Epithelial cell of proximal tubule (primary cell): ENCODE data around the gene ATP11A. TPM values are rescaled to one million over a fixed set of nuclear protein-coding genes. Genes with fewer than 3 reads are reported as not detected.
"Not testable (repeated sequence)": the region's sequence is repeated elsewhere in the genome, so short reads cannot be mapped to it uniquely, and the experiment has no call there.

Experiments
- DNase-seq: peaks from one replicate; pipeline ENCODE4 v3.0.0-alpha.2; 2011; ENCODE audit warnings: low read depth
- H3K4me3 ChIP-seq: 2 replicates; pipeline ENCODE4 v1.5.1; 2011; ENCODE audit warnings: low read depth, mild to moderate bottlenecking, low read length
- total RNA-seq: library from RNA; depleted of rRNA; stranded (reverse); fragments of >200 nt; gene quantifications from 2 replicates; pipeline ENCODE4 v1.2.3, GENCODE V29; 2015
- TF ChIP-seq, protein P1 (sequence below): conservative IDR thresholded peaks from 2 replicates; pipeline ENCODE4 v1.5.1; 2012; ENCODE audit warnings: low read depth, mild to moderate bottlenecking, low read length

ATP11A gene
- total RNA-seq, 1 donor from 2014 or later, result 27.2 TPM

- TF ChIP-seq, protein P1, sequence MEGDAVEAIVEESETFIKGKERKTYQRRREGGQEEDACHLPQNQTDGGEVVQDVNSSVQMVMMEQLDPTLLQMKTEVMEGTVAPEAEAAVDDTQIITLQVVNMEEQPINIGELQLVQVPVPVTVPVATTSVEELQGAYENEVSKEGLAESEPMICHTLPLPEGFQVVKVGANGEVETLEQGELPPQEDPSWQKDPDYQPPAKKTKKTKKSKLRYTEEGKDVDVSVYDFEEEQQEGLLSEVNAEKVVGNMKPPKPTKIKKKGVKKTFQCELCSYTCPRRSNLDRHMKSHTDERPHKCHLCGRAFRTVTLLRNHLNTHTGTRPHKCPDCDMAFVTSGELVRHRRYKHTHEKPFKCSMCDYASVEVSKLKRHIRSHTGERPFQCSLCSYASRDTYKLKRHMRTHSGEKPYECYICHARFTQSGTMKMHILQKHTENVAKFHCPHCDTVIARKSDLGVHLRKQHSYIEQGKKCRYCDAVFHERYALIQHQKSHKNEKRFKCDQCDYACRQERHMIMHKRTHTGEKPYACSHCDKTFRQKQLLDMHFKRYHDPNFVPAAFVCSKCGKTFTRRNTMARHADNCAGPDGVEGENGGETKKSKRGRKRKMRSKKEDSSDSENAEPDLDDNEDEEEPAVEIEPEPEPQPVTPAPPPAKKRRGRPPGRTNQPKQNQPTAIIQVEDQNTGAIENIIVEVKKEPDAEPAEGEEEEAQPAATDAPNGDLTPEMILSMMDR, result peak; percentile 22
- peak; percentile 82 for DNase-seq
- H3K4me3 ChIP-seq, result no peak overlapping the region
These were observed 19.8 kb upstream of the ATP11A start for GRCh38 chr13:112669881-112670499.

DNA sequence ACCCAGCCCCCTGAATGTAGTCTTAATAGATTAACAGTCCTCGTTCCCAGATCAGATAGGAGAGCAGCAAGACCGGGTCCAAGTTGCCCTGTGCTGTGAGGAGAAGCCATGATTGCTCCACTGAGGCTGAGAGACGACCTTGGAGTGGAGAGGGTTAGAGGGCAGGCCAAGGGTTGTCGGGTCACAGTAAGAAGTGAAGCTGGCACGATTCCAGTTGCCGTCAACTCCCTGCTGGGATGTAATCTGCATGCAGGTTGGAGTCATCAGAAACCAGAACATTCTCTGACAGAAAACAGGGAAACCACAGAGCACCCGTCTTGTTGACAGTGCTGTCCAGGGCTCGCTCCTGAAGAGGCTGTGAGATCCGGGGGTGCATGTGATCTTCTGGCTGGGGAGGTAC is 19.0 kb upstream of the ATP11A start:
- no peak for DNase-seq
- TF ChIP-seq, protein P1, result no peak
- H3K4me3 ChIP-seq, result no peak overlapping the region

- no peak for DNase-seq
- H3K4me3 ChIP-seq, result no peak overlapping the region
- TF ChIP-seq, protein P1, result no peak
These were observed 18.5 kb upstream of the ATP11A start for GRCh38 chr13:112671359-112671758.

DNA sequence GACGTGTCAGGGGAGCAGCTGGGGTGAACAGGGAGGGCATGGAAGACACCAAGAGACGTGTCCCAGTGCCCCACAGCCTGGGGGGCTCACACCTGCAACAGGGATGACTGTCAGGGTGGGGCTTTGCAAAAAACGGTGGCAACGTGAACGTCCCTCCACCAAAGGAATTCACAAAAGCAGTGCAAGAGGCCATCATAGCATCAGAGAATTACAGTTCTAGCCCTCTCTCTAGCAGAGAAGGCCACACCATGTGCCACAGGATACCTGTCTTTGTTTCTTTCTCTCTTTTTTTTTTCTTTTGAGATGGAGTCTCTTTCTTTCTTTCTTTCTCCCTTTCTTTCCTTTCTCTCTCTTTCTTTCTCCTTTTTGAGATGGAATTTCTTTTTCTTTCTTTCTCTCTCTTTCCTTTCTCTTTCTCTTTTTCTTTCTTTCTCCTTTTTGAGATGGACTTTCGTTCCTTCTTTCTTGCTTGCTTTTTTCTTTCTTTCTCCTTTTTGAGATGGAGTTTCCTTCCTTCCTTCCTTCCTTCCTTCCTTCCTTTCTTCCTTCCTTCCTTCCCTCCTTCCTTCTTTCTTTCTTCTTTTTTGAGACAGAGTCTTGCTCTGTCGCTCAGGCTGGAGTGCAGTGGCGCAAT is 17.1 kb upstream of the ATP11A start:
- DNase-seq, result no peak
- no peak overlapping the region for H3K4me3 ChIP-seq
- TF ChIP-seq, protein P1, result no peak

DNA sequence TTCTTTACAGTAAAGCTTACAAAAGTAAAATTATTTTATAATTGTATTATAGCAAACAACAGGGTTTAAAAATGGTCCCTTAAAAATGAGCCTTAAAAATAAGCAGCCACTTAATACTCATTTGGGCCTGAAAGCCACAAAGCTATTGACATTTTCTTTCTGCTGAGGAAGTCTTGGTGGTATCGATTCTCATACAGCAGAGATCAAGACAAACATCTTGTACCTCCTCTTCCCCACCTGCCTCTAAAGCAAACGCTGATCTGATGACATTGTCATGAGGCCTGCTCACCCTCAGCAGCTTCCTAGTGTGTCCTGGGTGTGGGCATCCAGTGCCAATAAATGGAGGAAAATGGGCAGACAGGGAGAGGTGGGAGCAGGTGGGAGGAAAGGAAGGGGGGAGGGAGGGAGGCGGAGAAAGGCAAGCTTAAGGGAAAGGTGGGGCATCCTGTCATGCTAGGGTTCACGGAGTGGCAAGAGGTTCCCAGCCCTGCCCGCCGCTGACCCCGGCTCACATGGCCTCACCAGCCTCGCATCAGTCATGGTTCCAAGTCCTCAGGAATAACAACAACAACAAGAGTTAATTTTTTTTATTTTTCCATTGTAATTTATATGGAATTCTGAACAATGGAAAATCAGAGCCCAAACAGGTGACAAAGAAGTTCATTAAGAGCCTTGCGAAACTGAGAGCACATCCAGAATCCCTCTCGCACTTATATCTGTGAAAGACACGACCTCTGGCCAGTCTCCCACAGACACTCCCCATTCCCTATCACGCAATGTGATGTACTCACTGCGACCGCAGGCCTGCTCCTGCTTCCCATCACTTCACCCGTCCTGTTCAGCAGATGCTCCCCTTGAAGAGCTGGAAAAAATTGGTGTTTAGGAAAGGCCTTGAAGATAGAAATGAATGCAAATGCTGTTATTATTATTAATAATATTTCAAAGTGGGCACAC is 15.1 kb upstream of the ATP11A start:
- no peak for DNase-seq
- TF ChIP-seq, protein P1, result no peak
- no peak overlapping the region for H3K4me3 ChIP-seq

GRCh38 chr13:112675366-112675756 is 14.5 kb upstream of the ATP11A start:
- no peak overlapping the region for H3K4me3 ChIP-seq
- no peak for DNase-seq
- TF ChIP-seq, protein P1, result no peak

- not testable (repeated sequence) for DNase-seq, H3K4me3 ChIP-seq
These were observed 12.3 kb upstream of the ATP11A start for GRCh38 chr13:112677421-112677962.
